ENCODE results near the gene SLC43A2.

DNA sequence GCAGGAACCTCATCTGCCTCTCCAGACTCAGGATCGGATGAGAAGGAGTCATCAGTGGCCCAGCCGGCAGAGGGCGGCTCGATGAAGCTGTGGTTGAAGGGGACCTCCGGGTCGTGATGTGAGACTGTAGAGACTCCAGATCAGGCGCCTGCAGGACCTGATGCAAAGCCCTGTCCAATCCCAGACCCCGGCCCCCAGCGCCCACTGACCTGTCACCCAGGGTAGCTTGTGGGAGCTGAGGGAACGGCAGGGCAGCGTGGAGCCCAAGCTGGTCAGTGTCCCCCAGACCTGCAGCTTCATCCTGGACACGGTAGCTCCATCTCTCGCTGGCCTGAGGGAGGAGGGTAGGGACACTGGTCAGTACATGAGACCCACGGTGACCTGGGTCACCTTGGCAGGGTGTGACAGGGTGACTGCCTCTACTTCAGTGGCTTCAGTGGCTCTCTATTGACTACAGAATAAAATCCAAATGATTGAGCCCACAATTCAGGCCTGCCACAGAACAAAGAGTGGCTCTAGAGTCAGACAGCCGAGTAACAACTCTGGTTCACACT, 8.2 kb upstream of the SLC43A2 start:
- TF ChIP-seq, protein P1, sequence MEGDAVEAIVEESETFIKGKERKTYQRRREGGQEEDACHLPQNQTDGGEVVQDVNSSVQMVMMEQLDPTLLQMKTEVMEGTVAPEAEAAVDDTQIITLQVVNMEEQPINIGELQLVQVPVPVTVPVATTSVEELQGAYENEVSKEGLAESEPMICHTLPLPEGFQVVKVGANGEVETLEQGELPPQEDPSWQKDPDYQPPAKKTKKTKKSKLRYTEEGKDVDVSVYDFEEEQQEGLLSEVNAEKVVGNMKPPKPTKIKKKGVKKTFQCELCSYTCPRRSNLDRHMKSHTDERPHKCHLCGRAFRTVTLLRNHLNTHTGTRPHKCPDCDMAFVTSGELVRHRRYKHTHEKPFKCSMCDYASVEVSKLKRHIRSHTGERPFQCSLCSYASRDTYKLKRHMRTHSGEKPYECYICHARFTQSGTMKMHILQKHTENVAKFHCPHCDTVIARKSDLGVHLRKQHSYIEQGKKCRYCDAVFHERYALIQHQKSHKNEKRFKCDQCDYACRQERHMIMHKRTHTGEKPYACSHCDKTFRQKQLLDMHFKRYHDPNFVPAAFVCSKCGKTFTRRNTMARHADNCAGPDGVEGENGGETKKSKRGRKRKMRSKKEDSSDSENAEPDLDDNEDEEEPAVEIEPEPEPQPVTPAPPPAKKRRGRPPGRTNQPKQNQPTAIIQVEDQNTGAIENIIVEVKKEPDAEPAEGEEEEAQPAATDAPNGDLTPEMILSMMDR (IDR thresholded peaks at IDR 0.05): no peak
- TF ChIP-seq POLR2A (IDR thresholded peaks at IDR 0.05): no peak

Measured in body of pancreas (tissue), 4 donors.